Measurements from ENCODE around the gene HOATZ. TPM values are rescaled to one million over a fixed set of nuclear protein-coding genes. Genes with fewer than 3 reads are reported as not detected.

HOATZ gene
- polyA plus RNA-seq, 1 experiment, result 0.31 TPM

GRCh38 chr11:111569476-111569875 lies 54.9 kb downstream of the HOATZ start:
- POLR2A ChIA-PET, result no interaction called here
- Histone ChIP-seq H3K4me3 (ENCODE audit: low read depth, low read length) (no peak overlapping the region), H3K27me3 (ENCODE audit: control insufficient read depth, insufficient read depth, low read length) (no peaks in the 10 kb centered on the region), H3K27ac (ENCODE audit: low read depth, low read length) (no peak overlapping the region), H3K9me3 (ENCODE audit: control insufficient read depth, insufficient read depth, low read length) (no peaks in the 10 kb centered on the region)
- CTCF ChIA-PET, result interaction anchor here (1.8 kb wide), 1 partner anchor 35 kb away, joined by 6 read pairs; no protein-coding TSS in a partner anchor
- TF ChIP-seq CTCF (IDR thresholded peaks at IDR 0.05; ENCODE audit: low read depth, low read length), result no peak
- no peak for DNase-seq (ENCODE audit: low read depth, low spot score)

GRCh38 chr11:111570796-111571195 lies 56.2 kb downstream of the HOATZ start:
- CTCF ChIA-PET, result interaction anchor here (0.7 to 1.8 kb wide), 3 partner anchors 34 to 281 kb away, joined by 4 to 6 read pairs (median 6); no protein-coding TSS in a partner anchor
- TF ChIP-seq CTCF (IDR thresholded peaks at IDR 0.05; ENCODE audit: low read depth, low read length), result no peak
- Histone ChIP-seq H3K9me3 (ENCODE audit: control insufficient read depth, insufficient read depth, low read length) (no peaks in the 10 kb centered on the region), H3K4me3 (ENCODE audit: low read depth, low read length) (no peak overlapping the region), H3K27ac (ENCODE audit: low read depth, low read length) (no peak overlapping the region), H3K27me3 (ENCODE audit: control insufficient read depth, insufficient read depth, low read length) (no peaks in the 10 kb centered on the region)
- DNase-seq (ENCODE audit: low read depth, low spot score), result no peak
- POLR2A ChIA-PET, result no interaction called here

GRCh38 chr11:111571829-111572501 lies 57.4 kb downstream of the HOATZ start:
- H3K27me3 ChIP-seq (ENCODE audit: control insufficient read depth, insufficient read depth, low read length), result no peaks in the 10 kb centered on the region
- no peaks in the 10 kb centered on the region for H3K9me3 ChIP-seq (ENCODE audit: control insufficient read depth, insufficient read depth, low read length)
- H3K27ac ChIP-seq (ENCODE audit: low read depth, low read length), result no peak overlapping the region
- no peak for DNase-seq (ENCODE audit: low read depth, low spot score)
- ChIA-PET CTCF (interaction anchor here (0.5 to 3.1 kb wide), 3 partner anchors 15 to 29 kb away, joined by 3 to 13 read pairs (median 4); no protein-coding TSS in a partner anchor), POLR2A (no interaction called here)
- H3K4me3 ChIP-seq (ENCODE audit: low read depth, low read length), result no peak overlapping the region
- TF ChIP-seq CTCF (IDR thresholded peaks at IDR 0.05; ENCODE audit: low read depth, low read length), result no peak

GRCh38 chr11:111572581-111572980 lies 58.0 kb downstream of the HOATZ start:
- TF ChIP-seq CTCF (IDR thresholded peaks at IDR 0.05; ENCODE audit: low read depth, low read length), result no peak
- Histone ChIP-seq H3K9me3 (ENCODE audit: control insufficient read depth, insufficient read depth, low read length) (no peaks in the 10 kb centered on the region), H3K4me3 (ENCODE audit: low read depth, low read length) (no peak overlapping the region), H3K27ac (ENCODE audit: low read depth, low read length) (no peak overlapping the region), H3K27me3 (ENCODE audit: control insufficient read depth, insufficient read depth, low read length) (no peaks in the 10 kb centered on the region)
- POLR2A ChIA-PET, result no interaction called here
- CTCF ChIA-PET, result interaction anchor here (3.1 kb wide), 1 partner anchor 15 kb away, joined by 13 read pairs; no protein-coding TSS in a partner anchor
- DNase-seq (ENCODE audit: low read depth, low spot score), result no peak

GRCh38 chr11:111573821-111574249 lies 59.3 kb downstream of the HOATZ start:
- Histone ChIP-seq H3K27ac (ENCODE audit: low read depth, low read length) (no peak overlapping the region), H3K4me3 (ENCODE audit: low read depth, low read length) (no peak overlapping the region), H3K27me3 (ENCODE audit: control insufficient read depth, insufficient read depth, low read length) (no peaks in the 10 kb centered on the region), H3K9me3 (ENCODE audit: control insufficient read depth, insufficient read depth, low read length) (no peaks in the 10 kb centered on the region)
- DNase-seq (ENCODE audit: low read depth, low spot score), result no peak
- TF ChIP-seq CTCF (IDR thresholded peaks at IDR 0.05; ENCODE audit: low read depth, low read length), result no peak
- POLR2A ChIA-PET, result no interaction called here
- CTCF ChIA-PET, result interaction anchor here (3.1 kb wide), 1 partner anchor 13 kb away, joined by 13 read pairs; no protein-coding TSS in a partner anchor
